GM11168 (cell line): Measurements from ENCODE around the gene SH3BP2.
"Not testable (repeated sequence)": the region's sequence is repeated elsewhere in the genome, so short reads cannot be mapped to it uniquely, and the experiment has no call there.

Experiments used
- in situ Hi-C: fragments of 300-500 bp; cut with MboI; formaldehyde crosslinking; loops from one replicate; pipeline ENCODE4 v1.12.0; 2022; ENCODE audit warnings: low sequenced_read_pairs; ENCODE audit not compliant: unreplicated experiment

Gene SH3BP2

DNA sequence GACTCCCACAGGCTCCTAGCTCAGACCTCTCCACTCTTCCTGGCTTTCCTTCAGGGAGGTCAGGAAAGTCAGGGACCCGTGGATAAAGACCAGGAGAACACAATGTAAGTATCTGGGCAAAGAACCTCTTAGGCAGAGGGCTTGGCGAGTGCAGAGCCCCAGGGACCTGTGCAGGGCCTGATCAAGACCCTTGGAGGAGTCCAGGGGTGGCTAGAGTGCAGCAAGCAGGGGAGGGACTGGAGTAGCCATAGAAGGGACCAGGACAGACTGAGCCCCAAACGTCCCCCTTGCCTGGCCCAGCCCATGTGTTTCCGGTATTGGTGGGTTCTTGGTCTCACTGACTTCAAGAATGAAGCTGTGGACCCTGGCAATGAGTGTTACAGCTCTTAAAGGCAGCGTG, 30.8 kb upstream of the SH3BP2 start:
- in situ Hi-C loops, result no loop called here

DNA sequence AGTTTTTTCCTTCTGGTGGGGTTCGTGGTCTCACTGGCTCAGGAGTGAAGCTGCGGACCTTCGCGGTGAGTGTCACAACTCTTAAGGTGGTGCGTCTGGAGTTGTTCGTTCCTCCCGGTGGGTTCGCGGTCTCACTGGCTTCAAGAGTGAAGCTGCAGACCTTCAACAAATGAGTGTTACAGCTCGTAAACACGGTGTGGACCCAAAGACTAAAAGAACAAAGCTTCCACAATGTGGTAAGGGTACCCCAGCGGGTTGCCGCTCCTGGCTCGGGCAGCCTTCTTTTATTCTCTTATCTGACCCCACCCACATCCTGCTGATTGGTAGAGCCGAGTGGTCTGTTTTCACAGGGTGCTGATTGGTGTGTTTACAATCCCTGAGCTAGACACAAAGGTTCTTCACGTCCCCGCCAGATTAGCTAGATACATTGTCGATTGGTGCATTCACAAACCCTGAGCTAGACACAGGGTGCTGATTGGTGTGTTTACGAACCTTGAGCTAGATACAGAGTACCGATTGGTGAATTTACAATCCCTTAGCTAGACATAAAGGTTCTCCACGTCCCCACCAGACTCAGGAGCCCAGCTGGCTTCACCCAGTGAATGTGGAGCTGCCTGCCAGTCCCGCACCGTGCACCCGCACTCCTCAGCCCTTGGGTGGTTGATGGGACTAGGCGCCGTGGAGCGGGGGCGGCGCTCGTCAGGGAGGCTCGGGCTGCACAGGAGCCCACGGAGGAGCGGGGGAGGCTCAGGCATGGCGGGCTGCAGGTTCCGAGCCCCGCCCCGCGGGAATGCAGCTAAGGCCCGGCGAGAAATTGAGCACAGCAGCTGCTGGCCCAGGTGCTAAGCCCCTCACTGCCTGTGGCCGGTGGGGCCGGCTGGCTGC, 30.2 kb upstream of the SH3BP2 start:
- in situ Hi-C loops, result not testable (repeated sequence)

DNA sequence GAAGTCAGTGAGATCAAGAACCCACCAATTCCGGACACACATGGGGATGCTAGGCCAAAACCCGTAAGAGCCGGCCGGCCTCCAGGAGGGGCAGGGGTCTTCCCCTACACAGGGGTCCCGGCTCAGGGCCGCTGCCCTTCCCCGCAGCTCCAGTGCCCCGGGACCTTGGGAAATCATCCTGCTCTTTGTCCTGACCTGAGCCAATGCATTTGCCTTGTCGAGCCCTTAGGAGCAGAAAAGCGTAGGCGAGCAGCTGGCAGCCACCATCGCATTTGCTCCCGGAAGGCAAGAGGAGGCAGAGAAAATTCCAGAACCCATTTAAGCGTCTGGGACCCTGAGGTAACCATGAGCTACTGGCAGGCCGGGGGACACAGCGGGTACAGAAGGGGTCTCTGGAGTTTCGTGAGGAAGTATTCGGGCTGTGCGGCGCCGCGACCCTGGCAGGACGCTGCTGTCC, 29.3 kb upstream of the SH3BP2 start:
- in situ Hi-C loops, result no loop called here

DNA sequence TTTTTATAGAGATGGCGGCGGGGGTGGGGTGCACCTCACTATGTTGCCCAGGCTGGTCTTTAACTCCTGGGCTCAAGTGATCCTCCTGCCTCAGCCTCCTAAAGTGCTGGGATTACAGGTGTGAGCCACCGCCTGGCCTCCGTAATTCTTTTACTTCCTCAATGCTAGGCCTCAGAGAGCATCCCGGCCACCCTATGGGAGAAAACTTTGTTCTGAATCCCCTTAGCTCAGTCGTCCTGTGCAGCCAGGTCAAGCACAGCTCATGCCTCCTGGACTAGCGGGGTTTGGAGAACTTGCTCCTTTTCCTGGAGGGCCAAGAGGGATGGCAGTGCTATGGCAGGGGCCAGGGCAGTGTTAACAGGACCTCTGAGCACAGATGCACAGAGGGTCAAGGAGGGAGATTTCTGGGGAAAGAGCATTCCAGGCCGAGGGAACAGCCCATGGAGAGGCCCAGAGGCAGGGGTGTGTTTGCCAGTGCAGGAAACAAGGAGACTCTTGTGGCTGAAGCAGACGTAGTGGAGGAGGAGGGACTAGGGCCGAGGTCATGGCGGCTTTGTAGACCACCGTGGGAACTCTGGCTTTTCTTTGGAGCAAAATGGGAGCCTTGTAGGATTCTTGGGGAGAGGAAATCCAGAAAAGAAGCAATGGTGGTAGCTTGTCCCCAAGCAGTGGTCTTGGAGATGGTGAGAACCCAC, 26.9 kb upstream of the SH3BP2 start:
- in situ Hi-C loops, result no loop called here

DNA sequence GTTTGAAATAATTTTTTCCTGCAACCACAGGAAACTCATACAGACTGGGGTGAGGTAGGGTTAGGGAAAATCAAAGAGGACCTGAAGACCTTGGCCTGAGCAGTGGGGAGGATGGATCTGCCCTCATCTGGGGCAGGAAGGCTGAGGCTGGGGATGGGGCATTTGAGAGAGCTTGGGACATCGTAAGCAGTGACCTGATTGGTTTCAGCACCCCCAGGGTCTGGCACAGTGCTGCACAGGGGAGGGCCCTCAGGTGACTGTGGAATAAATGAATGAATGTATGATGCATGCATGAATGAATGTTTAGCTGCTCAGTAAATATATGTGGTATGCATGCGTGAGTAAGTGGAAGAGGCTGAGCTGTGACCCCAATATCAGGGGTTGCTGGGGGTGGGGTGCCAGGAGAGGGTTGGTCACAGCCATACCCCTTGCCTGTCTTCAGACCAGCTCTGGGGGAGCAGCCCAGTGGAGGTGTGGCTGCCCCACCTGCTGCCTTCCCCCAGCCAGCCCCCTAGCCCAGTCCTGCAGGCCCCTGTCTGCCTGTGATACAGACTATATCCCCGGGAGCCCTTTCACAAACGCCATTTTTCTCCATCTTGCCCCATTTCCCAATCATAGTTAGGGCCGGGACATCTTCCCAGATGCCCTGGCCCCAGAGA, 25.7 kb upstream of the SH3BP2 start:
- in situ Hi-C loops, result no loop called here

DNA sequence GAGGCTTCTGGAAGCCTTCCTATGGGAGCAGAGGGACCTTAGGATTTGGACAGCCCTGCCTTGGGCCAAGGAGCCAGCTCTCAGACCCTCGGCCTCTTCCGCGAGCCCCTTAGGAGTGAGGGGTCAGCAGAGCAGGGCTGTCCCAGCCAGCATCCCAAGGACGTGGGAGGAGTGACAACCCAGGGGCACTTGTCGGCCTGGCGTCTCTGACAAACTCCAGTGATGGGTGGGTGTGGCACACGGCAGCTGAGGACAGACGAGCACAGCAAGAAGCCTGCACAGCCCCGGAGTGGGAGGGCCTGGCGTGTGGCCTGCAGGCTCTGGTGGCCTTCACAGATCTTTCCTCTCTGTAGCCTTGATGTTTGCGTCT, 25.2 kb upstream of the SH3BP2 start:
- in situ Hi-C loops, result no loop called here

DNA sequence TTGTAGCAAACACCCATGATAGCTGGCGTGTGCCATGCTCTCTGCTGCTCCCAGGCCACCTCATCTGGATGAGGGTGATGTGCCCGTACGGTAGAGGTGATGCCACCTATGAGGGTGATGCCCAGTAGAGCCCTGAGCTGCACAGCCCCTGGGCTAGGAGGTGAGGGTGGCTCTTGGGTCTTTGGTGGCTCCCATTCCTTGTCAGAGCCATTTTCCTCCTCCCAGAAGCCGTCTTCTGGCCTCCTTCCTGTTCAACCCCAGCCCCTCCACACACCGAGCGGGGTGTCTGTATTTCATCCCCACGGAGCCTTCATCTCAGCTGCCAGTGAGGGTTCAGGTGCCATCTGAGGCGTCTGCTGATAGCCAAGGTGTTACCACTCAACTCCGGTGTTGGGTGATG, 24.8 kb upstream of the SH3BP2 start:
- in situ Hi-C loops, result no loop called here

DNA sequence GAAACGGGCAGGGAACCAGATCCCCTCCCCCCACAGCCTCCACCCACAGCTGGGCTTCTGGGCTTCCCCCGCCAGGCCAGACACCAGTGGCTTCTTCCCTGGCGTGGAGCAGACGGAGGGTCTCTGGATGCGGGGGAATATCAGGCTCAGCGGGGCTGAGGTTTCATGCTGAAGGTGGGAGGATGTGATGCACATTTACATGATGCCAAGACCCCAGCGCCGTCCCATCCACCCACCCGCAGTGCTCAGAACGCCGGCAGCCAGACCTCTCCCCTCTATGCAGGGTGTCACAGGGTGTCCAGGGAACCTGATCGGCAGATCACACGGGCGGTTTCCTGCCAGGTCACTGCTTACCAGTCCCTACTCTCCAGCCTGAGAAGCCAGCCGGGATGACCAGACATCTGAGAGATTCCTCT, 24.0 kb upstream of the SH3BP2 start:
- in situ Hi-C loops, result no loop called here

DNA sequence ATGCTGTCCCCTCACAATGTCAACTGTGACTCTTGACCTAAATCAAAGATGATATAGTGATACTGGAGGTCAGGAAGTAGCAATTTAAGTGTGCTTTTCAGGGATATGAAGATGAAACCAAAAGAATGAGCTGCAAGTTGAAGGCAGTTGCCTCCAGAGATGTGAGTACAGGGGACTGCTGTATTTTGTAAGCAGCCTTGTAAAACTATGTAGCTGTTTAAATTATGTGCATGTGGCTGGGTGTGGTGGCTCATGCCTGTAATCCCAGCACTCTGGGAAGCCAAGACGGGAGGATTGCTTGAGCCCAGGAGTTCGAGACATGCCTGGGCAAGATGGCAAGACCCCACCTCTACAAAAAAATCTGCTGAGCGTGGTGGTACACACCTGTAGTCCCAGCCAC, 21.6 kb upstream of the SH3BP2 start:
- in situ Hi-C loops, result no loop called here

DNA sequence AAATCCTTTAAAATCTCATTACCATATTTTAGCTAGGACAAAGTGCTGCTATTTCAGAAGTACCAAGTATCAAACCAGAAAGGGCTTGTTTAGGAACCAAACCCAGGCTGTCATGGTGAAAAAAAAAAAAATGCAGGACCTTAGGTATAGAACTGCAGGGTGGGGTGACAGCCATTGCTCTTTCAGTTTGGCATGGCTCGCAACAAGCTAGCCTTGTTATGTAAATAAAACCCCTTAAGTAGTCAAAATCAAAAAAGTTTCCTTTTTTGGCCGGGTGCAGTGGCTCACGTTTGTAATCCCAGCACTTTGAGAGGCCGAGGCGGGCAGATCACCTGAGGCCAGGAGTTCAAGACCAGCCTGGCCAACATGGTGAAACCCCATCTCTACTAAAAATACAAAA, 12.2 kb upstream of the SH3BP2 start:
- in situ Hi-C loops, result not testable (repeated sequence)

DNA sequence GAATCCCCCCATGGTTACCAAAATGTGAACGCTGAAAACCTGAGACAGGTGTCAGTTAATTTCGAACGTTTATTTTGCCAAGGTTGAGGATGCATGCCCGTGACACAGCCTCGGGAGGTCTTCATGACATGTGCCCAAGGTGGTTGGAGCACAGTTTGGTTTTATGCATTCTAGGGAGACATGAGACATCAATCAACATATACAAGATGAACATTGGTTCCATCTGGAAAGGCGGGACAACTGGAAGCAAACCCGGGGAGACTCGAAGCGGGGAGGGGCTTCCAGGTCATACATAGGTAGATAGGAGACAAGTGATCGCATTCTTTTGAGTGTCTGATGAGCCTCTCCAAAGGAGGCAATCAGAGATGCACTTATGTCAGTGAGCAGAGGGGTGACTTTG, 11.0 kb upstream of the SH3BP2 start:
- in situ Hi-C loops, result no loop called here

DNA sequence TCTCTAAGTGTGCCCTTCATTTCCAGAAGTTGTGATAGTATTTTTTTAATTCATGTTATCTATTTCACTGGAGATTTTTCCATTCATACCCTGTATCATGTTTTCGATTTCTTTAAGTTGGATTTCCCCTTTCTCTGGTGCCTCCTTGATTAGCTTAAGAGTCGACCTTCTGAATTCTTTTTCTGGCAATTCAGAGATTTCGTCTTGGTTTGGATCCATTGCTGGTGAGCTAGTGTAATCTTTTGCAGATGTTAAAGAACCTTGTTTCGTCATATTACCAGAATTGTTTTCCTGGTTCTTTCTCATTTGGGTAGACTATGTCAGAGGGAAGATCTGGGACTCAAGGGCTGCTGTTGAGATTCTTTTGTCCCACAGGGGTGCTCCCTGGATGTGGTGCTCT, 9.1 kb upstream of the SH3BP2 start:
- in situ Hi-C loops, result no loop called here

DNA sequence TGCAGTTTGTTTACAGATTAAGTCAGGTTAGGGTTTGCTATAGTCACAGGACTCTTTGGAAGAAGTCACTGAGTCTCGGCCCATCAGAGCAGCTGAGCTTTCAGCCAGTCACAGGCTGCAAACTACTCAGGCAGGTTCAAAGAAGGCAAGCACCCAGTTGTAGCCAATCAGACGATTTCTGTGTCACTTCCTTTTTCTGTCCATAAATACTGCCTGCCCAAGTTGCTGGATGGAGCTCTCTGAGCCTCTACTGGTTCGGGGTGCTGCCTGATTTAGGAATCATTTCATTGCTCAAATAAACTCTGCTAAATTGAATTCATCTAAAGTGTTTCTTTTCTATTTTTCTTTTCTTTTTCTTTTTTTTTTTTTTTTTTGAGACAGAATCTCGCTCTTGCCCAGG, 7.3 kb upstream of the SH3BP2 start:
- in situ Hi-C loops, result no loop called here

DNA sequence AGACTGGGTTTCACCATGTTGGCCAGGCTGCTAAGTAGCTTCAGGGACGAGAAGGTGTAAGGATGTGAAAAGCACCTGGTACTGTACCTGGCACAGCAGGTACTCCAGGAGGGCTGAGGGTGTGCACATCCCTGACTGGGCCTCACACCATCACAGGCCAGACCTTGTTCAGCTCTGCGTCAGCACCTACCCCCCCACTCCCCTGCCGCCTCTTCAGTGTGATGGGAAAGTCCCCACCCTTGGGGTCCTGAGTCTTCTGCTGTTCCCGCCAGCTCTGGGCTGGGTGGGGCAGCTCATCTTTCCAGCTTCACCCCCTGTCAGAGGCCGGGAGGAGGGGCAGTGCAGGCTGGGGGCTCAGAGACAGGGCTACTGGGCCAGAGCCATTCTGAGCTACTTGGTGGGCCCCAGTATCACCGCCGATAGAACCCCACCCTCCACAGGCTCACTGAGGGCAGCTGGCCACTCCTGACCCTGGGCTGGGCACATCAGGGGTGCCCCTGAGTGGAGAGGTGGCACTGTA, 6.7 kb upstream of the SH3BP2 start:
- in situ Hi-C loops, result no loop called here

DNA sequence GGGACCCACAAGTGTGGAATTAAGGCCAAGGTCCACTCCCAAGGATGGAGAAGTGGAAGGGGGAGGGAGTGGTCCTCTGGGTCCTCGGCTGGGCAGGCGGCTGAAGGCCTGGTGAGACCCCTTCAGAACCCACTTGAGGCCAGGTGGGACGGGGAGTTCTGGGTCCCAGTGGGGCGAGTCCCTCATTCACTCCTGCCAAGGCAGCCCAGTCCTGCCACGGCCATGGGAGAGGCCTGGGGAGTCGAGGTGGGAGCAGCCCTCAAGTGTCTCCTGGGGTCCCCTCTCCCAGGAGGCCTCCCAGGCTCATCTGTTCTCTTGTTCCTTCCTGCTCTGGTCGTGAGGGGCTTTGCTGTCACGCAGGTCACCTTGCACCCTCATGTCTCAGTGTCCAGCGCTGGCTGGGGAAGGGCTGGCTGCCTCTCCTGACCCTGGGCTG, 6.1 kb upstream of the SH3BP2 start:
- in situ Hi-C loops, result no loop called here

DNA sequence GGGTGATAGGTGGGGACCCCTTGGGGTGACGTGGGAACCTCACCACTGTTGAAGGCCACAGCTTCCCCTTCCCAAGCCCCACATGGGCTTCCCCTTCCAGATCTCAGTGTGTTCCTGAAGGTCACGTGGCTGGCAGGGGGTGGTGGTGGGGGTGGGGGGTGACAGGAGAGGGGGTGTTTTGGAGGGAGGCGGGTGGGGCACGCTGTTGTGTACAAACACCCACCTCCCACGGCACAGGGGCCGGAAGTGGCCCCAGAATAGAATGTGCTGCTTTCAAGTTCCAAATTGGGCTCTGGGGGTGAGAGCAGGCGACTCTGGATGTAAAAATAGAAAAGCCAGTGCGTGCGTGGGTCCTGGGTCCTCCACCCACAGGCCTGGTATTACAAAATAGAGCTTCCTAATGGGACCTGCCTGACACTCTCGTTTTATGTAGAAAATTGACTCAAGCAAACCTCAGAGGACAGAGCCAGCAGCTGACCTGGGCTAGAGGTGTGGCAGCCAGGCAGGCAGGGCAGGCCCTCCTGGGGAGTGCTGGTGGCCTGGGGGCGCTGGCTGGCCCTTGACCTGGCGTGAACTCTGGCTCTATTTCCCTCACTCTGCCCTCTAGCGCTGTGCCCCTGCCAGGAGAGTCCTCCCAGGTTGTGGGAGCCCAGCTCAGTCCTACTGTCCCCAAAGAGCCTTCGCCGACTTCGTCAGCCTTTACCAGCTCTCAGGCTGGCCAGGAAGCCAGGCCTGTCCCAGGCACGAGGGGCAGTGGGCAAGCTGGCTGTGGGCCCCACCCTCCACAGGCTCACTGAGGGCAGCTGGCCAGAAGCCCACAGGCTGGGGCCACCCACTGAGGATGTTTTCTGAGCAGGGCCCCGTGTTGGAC, 5.4 kb upstream of the SH3BP2 start:
- in situ Hi-C loops, result no loop called here

DNA sequence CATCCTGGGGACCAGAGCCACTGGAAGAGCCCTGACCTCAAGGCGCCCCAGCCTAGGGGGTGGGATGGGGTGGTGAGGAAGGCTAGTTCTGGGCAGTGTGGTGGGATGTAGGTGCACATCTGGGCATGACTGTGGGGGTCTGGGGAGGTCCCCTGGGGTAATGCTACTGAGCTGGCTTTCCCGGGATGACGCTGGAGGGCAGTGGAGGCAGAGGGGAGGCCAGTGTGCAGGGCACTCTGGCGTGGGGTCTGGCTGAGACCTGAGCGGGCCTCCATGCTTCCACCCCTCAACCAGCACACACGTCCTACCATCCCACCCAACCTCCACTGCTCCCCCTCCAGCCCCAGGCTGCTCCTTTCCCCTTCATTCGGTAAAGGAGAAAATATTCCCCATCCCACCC, 4.8 kb upstream of the SH3BP2 start:
- in situ Hi-C loops, result no loop called here

DNA sequence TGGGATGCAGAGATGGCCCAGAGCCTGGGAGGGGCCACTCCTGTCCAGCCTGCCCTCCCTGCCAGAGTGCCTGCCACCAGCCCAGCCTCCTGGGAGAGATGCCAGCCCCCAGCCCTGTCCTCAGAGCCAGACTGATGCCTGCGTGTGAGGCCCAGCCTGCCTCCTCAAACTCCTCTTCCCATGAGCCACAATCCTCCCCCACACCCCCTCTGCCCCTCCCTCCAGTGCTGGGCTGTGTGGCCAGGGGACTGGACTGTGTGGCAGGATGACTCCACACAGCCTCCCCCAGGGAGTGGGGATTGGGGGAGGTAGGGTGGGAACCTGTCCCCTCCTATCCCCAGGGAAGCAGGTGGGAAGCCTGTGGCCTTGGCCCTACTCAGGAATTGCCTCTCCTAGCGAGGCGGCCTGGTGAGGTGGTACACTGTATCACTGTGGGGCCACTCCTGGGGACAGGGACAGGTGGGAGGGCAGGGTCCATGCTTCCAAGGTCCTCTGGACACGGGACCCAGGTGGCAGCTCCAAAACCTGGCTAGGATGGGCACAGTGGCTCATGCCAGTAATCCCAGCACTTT, 4.3 kb upstream of the SH3BP2 start:
- in situ Hi-C loops, result no loop called here

DNA sequence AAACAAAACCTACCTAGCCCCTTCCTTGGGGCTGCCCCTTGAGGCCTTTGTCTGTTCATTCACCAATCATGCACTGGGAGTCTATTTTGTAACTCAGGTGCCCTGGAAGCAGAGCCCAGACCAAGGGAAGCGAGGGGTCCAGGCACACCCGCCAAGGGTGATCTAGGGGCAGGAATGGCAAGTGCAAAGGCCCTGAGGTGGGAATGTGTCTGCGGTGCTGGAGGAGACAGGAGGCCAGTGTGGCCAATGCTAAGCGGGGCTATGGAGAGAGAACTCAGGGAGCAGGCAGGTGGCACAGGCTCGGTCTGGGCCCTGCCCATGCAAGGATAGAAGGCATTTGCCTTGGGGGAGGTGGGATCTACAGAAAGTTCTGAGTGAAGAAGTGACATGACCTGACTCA, 3.5 kb upstream of the SH3BP2 start:
- in situ Hi-C loops, result no loop called here
